HG03039 (cell line): ENCODE results near the gene RNF4.
"Not testable (repeated sequence)": the region's sequence is repeated elsewhere in the genome, so short reads cannot be mapped to it uniquely, and the experiment has no call there.

Experiments
- ATAC-seq: cut with Tn5 transposase; IDR thresholded peaks from one replicate; pipeline ENCODE4 v1.9.1; 2021; ENCODE audit warnings: mild to moderate bottlenecking, moderate library complexity; ENCODE audit not compliant: unreplicated experiment

RNF4 gene

GRCh38 chr4:2468456-2469191, at the start of gene RNF4:
Gene RNF4 (plus strand): TSS chr4:2469106. CDS start chr4:2490494, 21,388 bp downstream.
- peak; percentile 72 for ATAC-seq

DNA sequence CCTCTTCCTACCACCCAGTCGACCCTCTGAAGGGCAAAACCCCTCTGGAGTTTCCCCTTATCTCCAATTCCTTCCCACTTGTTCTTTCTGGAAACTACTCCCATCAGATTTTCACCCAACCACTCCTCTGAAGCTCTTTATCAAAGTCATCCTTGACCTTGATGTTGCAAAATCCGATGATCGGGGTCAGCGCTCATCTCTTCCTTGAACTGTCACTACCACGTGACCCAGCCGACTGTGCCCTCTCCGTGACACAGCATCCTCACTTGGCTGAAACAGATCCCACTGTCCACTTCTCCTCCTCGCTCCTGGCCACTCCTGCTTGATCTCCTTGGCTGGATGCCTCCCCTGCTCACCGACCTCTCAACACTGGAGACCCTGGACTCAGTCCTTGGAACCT, 49.1 kb upstream of the RNF4 start:
- ATAC-seq = no peak

DNA sequence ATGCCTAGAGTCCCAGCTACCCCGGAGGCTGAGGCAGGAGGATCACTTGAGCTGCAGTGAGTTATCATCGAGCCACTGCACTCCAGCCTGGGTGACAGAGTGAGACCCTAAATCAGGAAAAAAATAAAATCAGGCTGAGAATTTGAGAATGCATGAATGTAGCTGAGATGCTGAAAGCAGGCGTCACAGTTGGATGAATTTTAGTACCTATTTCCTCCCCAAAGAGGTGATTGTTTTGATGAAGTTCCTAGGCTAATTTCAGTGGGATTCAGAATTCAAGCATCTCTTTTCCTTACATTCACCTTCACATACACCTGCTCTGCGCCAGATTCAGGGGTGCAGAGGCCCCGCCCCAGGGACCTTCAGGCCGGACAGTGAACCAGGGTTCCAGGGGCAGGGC, 47.0 kb upstream of the RNF4 start:
- no peak for ATAC-seq

GRCh38 chr4:2423066-2423465, 45.8 kb upstream of the RNF4 start:
- no peak for ATAC-seq

- ATAC-seq = no peak
Measured at GRCh38 chr4:2423695-2424094, 45.2 kb upstream of the RNF4 start.

- no peak for ATAC-seq
Measured at GRCh38 chr4:2424581-2424980, 44.3 kb upstream of the RNF4 start.

- no peak for ATAC-seq
Measured at GRCh38 chr4:2425386-2426068, 43.4 kb upstream of the RNF4 start.

GRCh38 chr4:2426069-2426397, 42.9 kb upstream of the RNF4 start:
- ATAC-seq = no peak

DNA sequence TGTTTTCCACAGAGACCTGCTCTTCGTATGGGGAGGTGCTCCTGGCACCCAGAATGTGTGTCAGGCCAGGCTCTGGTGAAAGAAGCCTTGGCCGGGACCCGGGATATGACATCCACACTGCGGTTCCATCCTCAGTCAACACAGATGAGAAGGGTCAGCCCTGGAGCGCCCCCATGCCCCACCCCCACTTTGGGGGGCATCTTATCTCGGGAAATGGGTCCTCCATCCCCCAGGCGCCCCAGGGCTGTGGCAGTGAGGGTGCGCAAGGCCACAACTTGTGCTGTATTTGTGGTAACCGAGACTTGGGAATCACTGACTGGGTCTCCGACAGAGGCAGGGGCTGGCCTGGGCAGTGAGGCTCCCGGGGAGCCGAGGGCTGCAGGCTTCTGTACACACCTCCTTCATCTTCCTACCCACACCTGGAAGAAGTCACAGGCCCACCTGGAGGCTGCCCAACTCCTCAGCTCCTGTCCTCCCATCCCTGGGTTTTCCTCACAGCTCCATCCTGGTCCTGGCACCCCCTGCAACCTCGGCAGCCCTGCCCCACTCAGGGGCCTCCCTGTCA, 42.1 kb upstream of the RNF4 start:
- ATAC-seq = no peak

DNA sequence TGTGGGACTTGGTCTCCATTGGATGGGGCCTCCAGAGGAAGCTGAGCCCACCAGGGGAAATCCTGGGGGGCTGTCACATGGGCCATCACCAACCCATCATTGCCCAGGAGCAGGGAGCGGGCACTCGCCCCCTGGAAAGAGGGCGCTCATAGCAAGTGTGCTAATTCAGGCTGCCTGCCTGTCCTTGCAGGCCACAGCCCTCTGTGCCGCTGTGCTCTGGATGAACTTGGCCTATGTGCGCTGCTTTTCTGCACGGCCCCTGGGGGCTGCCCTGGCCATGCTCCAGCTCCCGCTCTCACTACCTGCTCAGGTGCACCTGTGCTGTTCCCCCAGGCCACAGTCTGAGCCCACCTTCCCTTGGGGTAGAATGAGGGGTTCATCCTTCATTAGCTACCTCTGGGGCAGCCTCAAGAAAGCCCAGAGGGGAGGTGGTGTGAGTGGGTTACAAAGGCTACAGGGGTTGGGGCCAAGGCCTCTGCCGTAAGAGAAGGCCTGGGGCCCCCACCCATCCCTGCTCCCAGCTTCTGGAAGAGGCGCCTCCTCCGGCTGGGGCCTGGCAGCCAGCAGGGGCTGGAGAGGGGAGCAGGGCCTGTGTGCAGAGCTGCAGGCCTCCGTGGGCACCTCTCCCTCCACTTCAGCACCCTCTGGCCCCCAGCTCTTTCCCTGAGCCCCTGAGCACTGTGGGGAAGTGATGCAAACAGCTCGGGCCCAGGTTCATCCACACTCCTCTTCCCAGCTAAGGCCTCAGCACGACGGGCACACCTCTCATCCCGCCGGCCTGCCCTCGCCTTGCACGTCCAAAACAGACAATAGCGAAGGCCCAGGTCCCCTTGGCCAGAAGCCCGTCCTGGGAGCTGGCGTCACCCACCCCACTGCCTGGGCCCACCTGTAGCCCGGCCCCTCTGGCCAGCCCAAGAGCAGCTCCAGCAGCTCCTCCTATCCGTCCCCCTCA, 41.2 kb upstream of the RNF4 start:
- ATAC-seq = no peak

DNA sequence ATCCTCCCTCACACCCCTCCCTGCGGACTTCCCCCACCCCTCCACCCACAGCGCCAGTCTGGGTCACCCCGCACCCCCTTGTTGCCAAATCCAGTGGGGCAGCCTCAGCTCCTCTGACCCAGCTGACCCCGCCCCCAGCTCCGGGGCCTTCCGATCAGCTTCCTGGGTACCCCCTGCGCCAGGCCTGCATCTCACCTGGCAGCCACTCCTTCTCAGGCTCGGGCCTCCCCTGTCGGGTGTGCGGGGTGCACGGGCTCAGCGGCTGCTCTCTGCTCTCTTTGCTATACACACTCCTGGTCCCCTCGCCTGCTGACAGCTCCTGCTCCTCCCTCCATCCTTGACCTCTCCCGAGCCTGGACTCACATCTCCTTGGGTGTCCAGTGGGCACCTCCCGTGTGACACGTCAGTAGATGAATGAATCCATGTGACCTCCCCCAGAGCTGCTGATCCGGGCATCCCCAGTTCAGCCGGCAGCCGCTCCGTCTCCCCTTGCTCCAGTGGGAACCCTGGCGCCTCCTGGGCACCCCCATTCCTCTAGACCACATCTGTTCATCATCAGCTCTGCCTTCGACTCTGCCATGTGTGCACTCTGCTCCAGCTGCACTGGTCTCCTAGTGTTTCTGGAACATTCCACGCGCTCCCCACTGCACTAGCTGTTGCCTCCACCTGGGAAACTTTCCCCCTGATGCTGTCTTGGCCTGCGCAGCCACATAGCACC, 40.3 kb upstream of the RNF4 start:
- ATAC-seq = no peak

DNA sequence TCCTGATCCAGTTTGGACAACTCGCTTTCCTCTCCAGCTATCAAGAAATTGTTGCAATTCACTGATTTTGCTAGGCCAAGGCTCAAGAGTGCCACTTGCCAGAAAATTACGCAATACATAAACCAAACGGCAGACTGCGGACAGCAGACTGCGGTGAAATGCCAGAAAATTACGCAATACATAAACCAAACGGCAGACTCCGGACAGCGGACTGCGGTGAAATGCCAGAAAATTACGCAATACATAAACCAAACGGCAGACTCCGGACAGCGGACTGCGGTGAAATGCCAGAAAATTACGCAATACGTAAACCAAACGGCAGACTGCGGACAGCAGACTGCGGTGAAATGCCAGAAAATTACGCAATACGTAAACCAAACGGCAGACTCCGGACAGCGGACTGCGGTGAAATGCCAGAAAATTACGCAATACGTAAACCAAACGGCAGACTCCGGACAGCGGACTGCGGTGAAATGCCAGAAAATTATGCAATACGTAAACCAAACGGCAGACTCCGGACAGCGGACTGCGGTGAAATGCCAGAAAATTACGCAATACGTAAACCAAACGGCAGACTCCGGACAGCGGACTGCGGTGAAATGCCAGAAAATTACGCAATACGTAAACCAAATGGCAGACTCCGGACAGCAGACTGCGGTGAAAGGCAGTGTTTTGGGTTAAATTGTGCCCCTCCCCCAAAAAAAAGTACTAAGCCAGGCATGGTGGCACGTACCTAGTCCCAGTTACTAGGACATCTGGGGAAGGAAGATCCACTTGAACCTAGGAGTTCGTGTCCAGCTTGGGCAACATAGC, 38.8 kb upstream of the RNF4 start:
- ATAC-seq = not testable (repeated sequence)

GRCh38 chr4:2432004-2432403, 36.9 kb upstream of the RNF4 start:
- no peak for ATAC-seq

DNA sequence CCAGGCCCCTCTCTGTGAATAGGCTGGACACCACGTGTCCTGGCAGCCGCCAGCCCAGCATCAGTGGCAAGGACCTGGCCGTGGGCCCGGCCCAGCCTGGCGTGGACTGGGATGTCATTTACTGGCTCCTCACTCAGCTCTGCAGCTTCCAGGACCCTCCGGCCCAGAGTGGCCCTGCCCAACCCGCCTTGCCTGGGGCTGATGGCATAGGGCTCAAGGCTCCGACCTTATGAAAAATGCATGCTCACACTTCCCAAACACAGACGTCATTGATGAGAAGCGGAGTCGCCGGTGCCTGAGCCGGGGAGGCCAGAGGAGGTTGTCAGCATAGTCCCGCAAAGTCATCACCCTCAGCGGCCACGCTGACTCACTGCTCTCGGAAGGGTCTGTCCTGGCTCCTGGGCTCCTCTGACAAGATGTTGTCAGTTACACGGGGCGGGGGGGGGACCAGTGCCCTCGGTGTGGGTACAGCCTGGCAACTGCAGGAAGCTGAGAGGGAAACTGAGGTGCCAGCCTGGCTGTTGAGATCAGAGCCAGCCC, 35.8 kb upstream of the RNF4 start:
- ATAC-seq = no peak

DNA sequence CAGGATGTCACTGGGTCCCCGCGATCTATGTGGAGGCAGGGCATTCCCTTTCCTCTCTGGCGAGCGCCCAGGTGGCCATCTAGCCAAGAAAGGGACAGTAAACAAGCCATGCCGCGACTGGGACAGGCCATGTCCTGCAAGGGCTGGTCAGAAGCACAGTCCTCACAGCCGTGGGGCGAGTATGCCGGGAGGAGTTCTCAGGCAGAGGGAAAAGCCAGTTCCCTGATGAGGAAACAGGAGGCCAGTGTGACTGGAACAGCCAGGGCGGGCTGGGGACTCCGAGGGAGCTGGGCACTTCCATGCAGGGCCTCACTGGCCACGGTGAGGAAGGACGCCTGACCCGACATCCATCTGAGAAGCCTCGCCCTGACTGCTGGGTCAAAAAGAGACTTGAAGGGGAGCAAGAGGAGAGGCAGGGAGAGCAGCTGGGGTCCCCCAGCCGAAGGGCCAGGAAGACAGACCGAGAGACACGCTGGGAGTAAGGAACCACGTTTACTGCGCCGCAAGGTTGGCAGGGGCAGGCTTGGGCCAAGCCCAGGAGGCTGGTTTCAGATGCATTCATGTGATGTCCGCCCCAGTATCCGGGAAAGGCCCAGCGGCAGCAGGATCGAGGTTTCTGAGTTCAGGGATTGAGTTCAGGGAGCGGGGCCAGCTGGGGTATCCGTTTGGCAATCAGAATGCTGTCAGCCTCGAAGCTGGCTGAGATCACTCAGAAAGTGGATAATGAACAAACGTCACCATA, 35.1 kb upstream of the RNF4 start:
- no peak for ATAC-seq

DNA sequence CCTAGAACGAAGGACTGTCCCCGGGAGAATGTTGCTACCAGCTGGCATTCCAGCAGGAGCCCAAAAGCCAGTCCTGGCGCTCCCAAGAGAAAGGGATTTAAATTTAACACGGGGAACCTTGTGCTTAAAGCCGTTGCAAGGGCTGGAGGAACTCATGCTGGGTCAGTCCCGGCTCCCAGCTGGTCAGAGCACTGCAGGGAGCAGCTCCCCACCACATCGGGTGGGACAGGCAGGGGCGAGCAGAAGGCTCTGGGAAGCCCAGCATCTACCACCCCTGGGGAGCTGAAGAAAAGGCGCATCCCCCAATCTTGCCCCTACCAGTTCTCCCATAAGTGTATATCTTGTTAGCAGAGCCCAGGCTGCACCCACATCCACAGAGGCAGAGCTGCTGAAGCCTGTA, 34.5 kb upstream of the RNF4 start:
- ATAC-seq = no peak

- no peak for ATAC-seq
Measured at GRCh38 chr4:2436301-2436700, 32.6 kb upstream of the RNF4 start.

- no peak for ATAC-seq
Measured at GRCh38 chr4:2436761-2437474, 32.0 kb upstream of the RNF4 start.
